Stimulated activated CD4-positive, alpha-beta T cell treated with anti-CD3 and anti-CD28 coated beads, Interleukin-4, amount 100 ng/mL, for 24 hours (primary cell): Measurements from ENCODE around the gene IFI44.
A peak's percentile ranks its signal among the peaks of the same experiment; 100 is the strongest.

ENCODE experiments used
- DNase-seq: peaks from one replicate; pipeline ENCODE4 v3.0.0-alpha.2; 2020

The IFI44 gene, protein sequence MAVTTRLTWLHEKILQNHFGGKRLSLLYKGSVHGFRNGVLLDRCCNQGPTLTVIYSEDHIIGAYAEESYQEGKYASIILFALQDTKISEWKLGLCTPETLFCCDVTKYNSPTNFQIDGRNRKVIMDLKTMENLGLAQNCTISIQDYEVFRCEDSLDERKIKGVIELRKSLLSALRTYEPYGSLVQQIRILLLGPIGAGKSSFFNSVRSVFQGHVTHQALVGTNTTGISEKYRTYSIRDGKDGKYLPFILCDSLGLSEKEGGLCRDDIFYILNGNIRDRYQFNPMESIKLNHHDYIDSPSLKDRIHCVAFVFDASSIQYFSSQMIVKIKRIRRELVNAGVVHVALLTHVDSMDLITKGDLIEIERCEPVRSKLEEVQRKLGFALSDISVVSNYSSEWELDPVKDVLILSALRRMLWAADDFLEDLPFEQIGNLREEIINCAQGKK

DNA sequence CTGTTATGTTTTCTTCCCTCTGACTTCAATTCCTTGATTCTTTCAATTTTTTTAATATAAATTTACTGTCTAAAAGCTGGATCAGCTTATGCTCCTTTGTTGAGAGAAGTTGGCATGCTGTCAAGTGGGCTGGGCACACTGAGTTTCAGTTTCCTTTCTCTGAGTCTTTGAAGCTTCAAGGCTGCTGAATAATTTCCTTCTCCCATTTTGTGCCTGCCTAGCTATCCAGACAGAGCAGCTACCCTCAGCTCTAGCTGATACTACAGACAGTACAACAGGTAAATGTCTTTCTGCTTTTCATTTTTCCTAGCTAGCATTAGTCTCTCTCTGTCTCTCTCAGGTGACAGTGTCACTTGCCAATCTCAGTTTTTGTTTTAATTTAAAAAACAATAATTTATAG is at the start of gene IFI44:
Gene IFI44 (plus strand): TSS at position 204 of the 400 bp plus-strand sequence. CDS start 365 bp downstream, outside the sequence.
- DNase-seq, result peak; percentile 77

DNA sequence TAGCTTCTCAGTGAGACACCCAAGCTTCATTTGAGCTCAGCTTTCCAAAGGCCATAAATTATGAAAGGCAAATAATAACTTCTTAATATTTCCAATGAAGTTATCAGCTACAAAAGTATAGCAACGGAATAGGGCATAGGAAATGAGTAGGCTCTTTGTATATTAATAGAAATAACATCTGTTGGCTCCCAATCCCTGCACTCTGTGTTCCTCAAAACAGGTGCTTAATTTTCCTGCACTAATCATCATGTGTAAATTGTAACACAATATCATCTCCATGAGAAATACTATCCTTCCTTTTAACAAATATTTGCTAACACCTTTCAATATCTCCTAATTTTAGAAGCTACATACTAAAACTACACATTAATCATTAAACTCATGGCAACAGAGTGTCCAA is 48.6 kb upstream of the IFI44 start:
- DNase-seq, result no peak

DNA sequence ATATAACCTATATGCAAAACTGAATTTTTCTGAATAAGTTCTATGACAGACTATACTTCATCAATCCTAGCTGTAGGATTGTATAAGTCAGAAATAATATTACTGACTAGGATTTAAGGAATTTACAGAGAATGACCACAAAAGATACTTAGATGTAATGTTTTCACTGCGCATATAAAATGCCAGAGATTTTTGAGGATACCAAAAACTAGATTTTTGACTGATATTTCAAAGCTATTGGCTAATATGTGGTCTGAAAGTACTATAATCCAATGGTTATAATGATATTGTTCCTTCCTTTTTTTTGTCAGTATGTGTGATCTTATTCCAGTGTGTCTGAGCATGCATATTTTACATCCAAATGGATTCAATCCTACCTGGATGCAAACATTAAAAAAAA is 46.4 kb upstream of the IFI44 start:
- no peak for DNase-seq

DNA sequence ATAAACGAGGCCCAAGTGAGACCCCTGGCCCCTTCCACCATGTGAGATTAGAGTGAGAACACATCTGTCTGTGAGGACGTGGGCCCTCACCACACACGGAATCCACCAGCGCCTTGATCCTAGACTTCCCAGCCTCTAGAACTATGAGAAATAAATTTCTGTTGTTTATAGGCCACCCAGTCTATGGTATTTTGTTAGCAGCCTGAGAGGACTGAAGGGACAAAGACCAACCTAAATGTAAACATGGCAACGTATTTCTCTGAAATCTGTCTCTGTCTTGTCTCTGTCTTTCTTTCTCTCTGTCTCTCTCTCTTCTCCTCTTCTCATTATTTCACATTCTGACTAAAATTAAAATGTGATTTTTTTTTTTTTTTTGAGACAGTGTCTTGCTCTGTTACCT is 45.0 kb upstream of the IFI44 start:
- DNase-seq, result no peak

DNA sequence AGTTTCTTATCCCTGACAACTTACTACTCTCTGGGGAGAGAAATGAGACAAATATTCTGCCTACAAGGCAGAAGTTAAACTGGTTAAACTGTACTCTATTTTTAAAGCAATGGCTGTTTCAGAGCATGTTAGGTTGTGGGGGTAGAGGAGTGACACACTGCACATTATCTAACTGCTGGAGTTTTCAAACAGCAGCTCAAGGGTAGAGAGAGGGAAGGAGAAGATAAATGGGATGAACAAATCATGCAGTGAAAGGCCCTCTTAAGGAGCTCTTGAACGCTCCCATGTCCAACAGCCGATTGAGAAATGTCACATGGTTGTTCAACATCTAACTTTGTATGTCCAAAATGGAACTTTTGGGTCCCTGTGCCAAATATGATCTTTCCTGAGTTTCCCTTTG is 43.4 kb upstream of the IFI44 start:
- DNase-seq, result no peak

DNA sequence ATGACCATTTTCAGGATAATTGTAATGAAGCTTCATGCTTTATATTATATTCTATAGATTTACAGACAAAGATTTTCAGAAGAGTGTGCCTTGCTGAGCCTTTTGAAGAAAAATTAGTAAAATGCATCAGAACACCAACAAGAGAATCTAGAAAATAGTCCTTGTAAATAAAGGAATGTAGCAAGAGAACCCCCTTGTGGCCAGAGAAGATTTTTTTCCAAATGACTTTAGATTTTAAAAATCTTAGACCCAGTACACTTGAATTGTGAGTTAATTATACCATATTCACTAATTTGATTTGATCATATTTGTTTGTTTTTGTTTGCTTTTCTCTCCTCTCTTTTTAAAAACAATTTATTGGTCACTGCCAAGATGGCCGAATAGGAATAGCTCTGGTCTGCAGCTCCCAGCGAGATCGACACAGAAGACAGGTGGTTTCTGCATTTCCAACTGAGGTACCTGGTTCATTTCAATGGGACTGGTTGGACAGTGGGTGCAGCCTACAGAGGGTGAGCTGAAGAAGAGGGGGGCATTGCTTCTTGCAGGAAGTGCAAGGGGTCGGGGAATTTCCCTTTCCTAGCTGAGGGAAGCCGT is 42.2 kb upstream of the IFI44 start:
- DNase-seq, result no peak

DNA sequence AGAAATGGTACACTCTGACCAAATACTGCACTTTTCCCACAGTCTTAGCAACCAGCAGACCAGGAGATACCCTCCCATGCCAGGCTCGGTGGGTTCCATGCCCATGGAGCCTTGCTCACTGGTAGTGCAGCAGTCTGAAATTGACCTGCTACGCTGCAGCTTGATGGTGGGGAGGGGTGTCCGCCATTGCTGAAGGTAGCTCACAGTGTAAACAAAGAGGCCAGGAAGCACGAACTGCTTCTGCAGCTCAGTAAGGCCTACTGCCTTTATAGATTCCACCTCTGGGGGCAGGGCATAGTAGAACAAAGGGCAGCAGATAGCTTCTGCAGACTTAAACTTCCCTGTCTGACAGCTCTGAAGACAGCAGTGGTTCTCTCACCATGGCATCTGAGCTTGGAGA is 41.7 kb upstream of the IFI44 start:
- no peak for DNase-seq

DNA sequence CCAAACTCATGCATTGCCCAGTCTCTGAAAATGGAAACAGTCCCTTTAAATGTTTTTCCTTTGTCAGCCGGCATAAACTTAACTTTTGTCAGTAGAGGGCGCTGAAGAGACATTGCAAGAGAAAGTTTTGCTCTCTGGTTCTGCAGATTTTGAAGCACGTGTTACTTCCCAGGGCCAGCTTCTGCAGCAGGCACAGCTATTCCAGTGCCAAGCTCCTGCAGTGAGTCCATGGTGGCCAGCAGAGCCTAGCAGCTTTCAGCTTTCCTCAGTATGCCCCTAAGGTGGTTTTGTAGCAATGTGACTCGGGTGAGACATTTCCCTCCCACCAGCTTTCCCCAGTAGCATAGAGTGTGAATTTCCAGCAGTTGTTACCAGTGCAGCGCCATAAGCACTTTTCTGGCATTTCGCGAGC is 32.0 kb upstream of the IFI44 start:
- peak; percentile 67 for DNase-seq

DNA sequence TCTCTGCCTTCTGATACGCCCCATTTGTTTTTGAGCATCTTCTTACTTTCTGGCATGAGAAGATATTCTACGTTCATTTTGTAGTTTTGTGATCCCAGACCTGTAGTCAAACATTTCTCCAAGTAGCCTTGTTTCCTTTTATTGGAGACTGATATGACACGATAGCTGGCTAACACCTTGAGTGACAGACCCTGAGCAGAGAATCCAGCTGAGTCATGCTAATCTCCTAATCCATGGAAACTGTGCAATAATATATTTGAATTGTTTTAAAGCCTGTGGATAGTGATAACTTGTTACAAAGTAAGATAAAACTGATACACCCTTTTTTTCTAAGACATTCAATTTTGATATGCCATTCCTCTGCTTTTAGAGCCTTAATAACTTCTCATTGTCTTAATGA is 30.6 kb upstream of the IFI44 start:
- DNase-seq, result no peak

DNA sequence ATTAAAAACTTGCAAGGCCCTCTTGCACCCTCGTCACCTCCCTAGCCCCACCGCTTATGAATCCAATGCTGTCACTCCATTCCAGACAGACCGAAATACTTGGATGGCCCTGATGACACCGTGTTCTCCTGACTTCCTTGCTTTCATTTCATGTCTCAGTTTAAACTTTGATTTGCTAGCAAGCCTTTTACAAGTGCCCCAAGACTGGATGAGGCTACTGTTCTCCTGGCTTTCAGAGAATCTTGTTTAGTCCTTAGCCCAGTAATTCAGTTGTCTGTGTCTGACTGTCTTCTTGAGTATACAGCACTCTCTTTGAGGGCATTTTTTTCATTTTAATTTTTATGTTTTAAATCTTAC is 30.2 kb upstream of the IFI44 start:
- DNase-seq, result no peak

DNA sequence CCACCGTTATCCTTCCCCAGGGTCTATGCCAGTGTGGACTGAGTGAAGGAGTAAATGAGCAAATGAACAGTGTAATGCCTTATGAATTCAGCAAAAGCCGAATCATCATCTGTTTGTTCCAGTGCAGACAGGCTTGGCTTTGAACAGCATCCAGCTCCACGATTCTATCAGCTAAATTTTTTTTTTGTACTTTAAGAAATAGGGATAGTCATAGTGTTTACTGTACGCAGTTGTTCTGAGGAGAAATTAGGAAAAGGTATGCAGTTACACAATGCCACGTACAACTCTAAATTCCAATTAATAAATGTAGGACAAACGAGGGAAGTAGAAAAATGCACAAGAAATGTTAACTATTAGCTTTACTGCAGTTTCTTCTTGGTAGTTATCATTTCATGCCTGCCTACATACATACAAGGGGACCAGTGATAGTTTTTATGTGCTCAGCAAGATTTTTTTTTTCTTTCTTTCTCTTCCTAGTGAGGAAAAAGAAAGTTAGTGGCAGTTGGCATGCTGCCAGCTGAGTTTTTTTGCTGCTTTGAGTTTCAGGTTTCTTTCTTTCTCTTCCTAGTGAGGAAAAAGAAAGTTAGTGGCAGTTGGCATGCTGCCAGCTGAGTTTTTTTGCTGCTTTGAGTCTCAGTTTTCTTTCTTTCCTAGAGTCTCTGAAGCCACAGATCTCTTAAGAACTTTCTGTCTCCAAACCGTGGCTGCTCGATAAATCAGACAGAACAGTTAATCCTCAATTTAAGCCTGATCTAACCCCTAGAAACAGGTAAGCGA is 29.6 kb upstream of the IFI44 start, which contains the start of gene IFI44L:
Gene IFI44L (plus strand): TSS at position 646 of the 777 bp plus-strand sequence. CDS start 7,468 bp downstream, outside the sequence.
- peak; percentile 64 for DNase-seq

DNA sequence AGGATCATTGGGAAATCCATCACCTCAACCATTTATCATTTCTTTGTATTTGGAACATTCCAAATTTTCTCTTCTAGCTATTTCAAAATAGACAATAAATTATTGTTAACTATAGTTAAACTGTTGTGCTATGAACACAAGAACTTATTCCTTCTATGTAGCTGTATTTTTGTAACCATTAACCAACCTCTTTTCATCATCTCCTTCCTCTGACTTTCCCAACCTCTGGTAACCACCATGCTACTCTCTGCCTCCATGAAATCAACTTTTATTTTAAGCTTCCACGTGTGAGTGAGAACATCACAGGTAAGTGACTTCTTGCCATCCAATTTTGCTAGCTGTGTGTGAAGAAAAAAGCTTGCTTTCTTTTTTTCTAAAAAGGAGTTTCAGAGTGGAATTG is 29.0 kb upstream of the IFI44 start:
- DNase-seq, result no peak

DNA sequence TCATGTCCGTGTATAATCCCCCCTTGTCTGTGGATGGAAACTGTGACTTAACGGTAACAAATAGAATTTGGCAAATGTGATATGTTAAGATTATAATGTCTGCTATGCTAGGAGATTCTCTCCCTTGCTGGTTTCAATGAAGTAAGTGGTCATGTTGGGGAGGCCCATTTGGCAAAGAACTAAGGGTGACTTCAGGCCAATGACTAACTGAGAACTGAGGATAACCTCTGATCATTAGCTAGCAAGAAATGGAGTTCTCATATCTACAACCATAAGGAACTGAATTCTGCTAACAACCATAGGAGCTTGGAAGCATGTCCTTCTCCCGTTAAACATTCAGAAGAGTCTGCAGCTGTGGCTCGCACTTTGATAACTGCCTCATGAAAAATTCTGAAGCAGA is 27.1 kb upstream of the IFI44 start:
- DNase-seq, result no peak

DNA sequence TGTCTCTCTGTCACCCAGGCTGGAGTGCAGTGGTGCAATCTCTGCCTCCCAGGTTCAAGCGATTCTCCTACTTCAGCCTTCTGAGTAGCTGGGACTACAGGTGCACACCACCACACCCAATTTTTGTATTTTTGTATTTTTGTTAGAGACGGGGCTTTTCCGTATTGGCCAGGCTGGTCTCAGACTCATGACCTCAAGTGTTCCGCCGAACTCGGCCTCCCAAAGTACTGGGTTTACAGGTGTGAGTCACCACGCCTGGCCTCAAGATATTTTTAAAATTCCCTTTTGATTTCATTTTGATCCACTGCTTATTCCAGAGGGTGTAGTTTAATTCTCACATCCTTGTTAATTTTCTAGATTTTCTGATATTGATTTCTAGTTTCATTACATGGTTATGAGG is 25.6 kb upstream of the IFI44 start:
- DNase-seq, result no peak

DNA sequence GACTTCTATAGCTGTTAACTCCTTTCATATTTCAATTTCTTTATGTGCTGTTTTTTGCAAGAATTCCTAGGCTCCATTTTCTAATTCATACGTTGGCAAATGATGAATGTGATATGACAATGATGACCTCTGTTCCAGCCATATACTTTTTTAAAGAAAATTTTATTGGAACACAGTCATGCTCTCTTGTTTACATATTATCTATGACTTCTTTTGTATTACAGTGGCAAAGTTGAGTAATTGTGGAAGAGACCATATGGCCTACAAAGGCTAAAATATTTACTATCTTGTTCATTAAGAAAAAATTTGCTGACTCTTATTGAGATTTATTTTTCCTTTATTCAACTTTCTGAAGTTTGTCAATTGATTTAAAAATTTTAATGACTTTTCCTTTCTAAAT is 22.3 kb upstream of the IFI44 start:
- DNase-seq, result no peak

DNA sequence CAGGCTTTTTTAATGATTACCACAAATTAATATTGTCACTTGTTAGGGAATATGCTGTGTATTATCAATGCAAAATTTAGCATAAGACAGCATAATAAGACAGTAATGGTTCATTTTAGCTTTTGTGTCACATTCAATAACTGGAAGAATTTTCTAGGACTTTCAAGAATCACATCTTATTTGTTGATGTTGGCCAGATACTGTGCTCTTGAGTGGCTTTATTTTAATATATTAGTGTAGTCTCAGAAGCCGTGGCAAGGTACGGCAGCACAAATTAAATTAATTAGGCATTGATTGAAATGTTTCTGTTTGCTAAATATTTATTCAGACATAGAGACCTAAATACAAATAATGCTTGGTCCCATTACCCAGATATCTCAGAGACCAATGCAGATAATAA is 19.0 kb upstream of the IFI44 start:
- DNase-seq, result no peak

DNA sequence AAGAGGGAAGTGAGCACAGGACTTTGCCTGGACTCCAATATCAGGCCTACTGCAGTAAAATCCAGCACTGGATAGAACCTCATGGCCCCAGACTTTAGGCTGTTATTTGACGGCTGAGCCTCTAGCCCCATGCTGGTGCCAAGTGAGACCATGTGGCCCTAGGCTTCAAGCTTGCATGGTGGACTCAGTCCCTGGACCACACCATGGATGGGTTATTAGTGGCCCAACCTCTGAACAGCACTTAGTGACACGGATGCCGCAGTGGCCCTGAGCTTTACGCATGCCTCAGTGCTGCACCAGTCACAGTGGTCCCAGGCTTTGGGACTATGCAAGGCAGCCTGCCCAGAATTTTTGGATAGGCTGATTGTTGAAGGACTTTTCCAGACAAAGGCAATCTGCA is 16.4 kb upstream of the IFI44 start:
- no peak for DNase-seq

DNA sequence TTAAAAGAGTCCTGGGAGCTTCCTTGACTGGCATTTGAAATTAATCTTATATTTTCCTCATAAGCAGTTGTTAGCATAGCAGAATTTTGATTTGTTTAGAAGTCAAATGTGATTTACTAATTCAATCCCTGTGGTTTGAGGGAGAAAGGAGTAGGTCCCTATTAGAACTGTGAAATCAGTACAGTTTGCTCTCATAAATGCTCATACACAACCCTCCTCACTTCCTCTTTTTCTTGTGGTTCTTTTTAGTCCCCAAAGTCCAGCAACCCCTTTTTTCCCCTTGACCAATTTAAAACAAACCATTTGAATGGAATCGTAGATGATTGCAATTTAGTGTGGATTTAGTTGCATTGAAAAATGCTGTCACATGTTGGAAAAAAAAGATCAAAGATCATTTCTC is 9.2 kb upstream of the IFI44 start:
- no peak for DNase-seq

DNA sequence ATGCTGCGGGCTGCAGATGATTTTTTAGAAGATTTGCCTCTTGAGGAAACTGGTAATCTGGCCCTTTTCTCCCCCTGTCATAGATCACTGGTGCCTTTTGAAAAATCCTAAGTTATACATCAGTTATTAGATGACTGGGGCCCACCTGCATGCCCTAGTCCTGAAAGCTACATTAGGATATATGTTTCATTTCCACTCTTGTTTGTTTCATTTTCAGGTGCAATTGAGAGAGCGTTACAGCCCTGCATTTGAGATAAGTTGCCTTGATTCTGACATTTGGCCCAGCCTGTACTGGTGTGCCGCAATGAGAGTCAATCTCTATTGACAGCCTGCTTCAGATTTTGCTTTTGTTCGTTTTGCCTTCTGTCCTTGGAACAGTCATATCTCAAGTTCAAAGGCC is 8.1 kb upstream of the IFI44 start:
- DNase-seq, result no peak

DNA sequence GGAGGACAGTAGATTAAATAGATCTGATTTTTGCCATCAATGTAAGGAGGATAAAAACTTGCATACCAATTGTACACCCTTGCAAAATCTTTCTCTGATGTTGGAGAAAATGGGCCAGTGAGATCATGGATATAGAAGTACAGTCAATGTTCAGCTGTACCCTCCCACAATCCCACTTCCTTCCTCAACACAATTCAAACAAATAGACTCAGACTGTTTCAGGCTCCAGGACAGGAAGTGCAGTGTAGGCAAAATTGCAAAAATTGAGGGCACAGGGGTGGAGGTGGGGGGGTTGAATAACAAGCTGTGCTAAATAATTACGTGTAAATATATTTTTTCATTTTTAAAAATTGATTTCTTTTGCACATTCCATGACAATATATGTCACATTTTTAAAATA is 3.9 kb upstream of the IFI44 start:
- DNase-seq, result no peak

DNA sequence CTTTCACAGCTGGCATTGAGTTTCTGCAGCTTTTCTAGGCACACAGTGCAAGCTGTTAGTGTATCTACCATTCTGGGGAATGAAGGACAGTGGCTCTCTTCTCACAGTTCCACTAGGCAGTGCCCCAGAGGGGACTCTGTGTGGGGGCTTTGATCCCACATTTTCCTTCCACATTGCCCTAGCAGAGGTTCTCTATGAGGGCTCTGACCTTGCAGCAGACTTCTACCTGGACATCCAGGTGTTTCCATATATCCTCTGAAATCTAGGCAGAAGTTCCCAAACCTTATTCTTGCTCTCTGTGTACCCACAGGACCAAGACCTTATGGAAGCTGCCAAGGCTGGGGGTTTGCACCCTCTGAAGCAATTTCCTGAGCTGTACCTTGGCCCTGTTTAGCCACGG is 2.4 kb upstream of the IFI44 start:
- DNase-seq, result no peak

DNA sequence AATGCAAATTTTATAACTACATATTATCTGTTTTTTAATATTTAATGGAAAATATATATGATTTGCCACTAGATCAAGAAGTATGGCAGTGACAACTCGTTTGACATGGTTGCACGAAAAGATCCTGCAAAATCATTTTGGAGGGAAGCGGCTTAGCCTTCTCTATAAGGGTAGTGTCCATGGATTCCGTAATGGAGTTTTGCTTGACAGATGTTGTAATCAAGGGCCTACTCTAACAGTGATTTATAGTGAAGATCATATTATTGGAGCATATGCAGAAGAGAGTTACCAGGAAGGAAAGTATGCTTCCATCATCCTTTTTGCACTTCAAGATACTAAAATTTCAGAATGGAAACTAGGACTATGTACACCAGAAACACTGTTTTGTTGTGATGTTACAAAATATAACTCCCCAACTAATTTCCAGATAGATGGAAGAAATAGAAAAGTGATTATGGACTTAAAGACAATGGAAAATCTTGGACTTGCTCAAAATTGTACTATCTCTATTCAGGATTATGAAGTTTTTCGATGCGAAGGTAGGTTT is 556 bp downstream of the IFI44 start:
- DNase-seq, result no peak

DNA sequence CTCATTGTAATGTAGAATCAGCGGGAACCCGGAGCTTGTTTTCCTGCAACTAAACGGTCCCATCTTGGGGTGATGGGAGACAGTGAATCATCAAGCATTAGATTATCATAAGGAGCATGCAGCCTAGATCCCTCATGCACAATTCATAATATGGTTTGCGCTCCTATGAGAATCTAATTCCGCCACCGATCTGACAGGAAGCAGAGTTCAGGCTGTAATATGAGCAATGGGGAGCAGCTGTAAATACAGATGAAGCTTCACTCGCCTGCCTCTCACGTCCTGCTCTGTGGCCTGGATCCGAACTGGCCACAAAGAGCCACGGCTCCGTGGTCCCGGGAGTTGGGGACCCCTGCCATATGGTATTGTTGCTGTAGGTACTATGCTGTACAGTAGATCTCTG is 1.6 kb downstream of the IFI44 start:
- DNase-seq, result peak; percentile 16
